GM12872 (cell line): ENCODE results near the gene NPAS3.

Source experiments
- CTCF ChIP-seq: IDR thresholded peaks from 3 replicates; pipeline ENCODE4 v1.5.1; 2011; ENCODE audit warnings: low read depth, mild to moderate bottlenecking, low read length, moderate library complexity; ENCODE audit not compliant: insufficient read depth

The NPAS3 gene

GRCh38 chr14:33732175-33732574 lies 793.5 kb downstream of the NPAS3 start:
- no peak for TF ChIP-seq CTCF

- no peak for TF ChIP-seq CTCF
These were observed 794.6 kb downstream of the NPAS3 start for GRCh38 chr14:33733310-33733709.

- no peak for TF ChIP-seq CTCF
These were observed 795.0 kb downstream of the NPAS3 start for GRCh38 chr14:33733721-33734120.

GRCh38 chr14:33734387-33734786 lies 795.7 kb downstream of the NPAS3 start:
- no peak for TF ChIP-seq CTCF

- TF ChIP-seq CTCF, result no peak
These were observed 797.7 kb downstream of the NPAS3 start for GRCh38 chr14:33736299-33736825.

- TF ChIP-seq CTCF, result no peak
These were observed 798.3 kb downstream of the NPAS3 start for GRCh38 chr14:33736979-33737378.

GRCh38 chr14:33737446-33737845 lies 798.8 kb downstream of the NPAS3 start:
- TF ChIP-seq CTCF, result no peak
